A549 (cell line): Measurements from ENCODE around the gene CENPF.

Source experiments
- CEBPB ChIP-seq, 2 experiments: fragments of >200 bp in 1 of 2; sonication (Bioruptor Twin) in 1 of 2; formaldehyde crosslinking in 1 of 2; IDR thresholded peaks; 2 replicates each; pipeline ENCODE4 v1.6.1; 2012 to 2016
- CTCF ChIP-seq: fragments of >200 bp; sonication (Bioruptor Twin); formaldehyde crosslinking; IDR thresholded peaks from 3 replicates; pipeline ENCODE4 v1.5.1; 2016
- JUN ChIP-seq, 2 experiments: fragments of >200 bp; sonication (Bioruptor Twin); formaldehyde crosslinking; IDR thresholded peaks; 2 replicates in 1 of 2; 3 replicates in 1 of 2; pipeline ENCODE4 v1.6.1; 2016 to 2017
- POLR2A ChIP-seq: IDR thresholded peaks from 2 replicates; pipeline ENCODE4 v1.6.1; 2012; ENCODE audit warnings: mild to moderate bottlenecking, low read length
- TF ChIP-seq, protein P1 (sequence below): IDR thresholded peaks from 2 replicates; pipeline ENCODE4 v1.6.1; 2012

GRCh38 chr1:214686497-214686896, 83.5 kb downstream of the CENPF start:
- TF ChIP-seq CTCF (no peak), CEBPB (IDR thresholded peaks at IDR 0.05) (no peak), POLR2A (no peak), JUN (IDR thresholded peaks at IDR 0.05) (no peak)
- TF ChIP-seq, protein P1, sequence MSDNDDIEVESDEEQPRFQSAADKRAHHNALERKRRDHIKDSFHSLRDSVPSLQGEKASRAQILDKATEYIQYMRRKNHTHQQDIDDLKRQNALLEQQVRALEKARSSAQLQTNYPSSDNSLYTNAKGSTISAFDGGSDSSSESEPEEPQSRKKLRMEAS = no peak
